Stimulated activated CD4-positive, alpha-beta T cell treated with anti-CD3 and anti-CD28 coated beads, Interleukin-12 subunit alpha, Interleukin-12 subunit beta, amount 100 ng/mL, for 24 hours (primary cell): Measurements from ENCODE around the gene ITPK1.
A peak's percentile ranks its signal among the peaks of the same experiment; 100 is the strongest.

ENCODE experiments used
- DNase-seq, 2 experiments: peaks; one replicate each; pipeline ENCODE4 v3.0.0-alpha.2; 2020; ENCODE audit warnings: low read depth in 2 of 2

ITPK1 gene

GRCh38 chr14:93044556-93044955, 71.2 kb downstream of the ITPK1 start:
- DNase-seq, result no peak

GRCh38 chr14:93044121-93044520, 71.6 kb downstream of the ITPK1 start:
- no peak for DNase-seq

- no peak for DNase-seq
Observed at GRCh38 chr14:93042968-93043940, 72.5 kb downstream of the ITPK1 start.

GRCh38 chr14:93041830-93042229, 73.9 kb downstream of the ITPK1 start:
- no peak for DNase-seq

GRCh38 chr14:93040982-93041381, 74.7 kb downstream of the ITPK1 start:
- DNase-seq, result no peak

GRCh38 chr14:93040443-93040842, 75.3 kb downstream of the ITPK1 start:
- no peak for DNase-seq

GRCh38 chr14:93039649-93040315, 75.9 kb downstream of the ITPK1 start:
- DNase-seq, result no peak

GRCh38 chr14:93037351-93037750, 78.4 kb downstream of the ITPK1 start:
- DNase-seq, result no peak

- no peak for DNase-seq
Observed at GRCh38 chr14:93036652-93037345, 78.9 kb downstream of the ITPK1 start.

GRCh38 chr14:93035917-93036651, 79.6 kb downstream of the ITPK1 start:
- DNase-seq, result no peak

GRCh38 chr14:93035585-93035916, 80.2 kb downstream of the ITPK1 start:
- DNase-seq, result no peak

- DNase-seq, result no peak
Observed at GRCh38 chr14:93034671-93034994, 81.1 kb downstream of the ITPK1 start.

GRCh38 chr14:93033983-93034670, 81.6 kb downstream of the ITPK1 start:
- DNase-seq, result peak in 1 of 2 experiments; percentile 15

GRCh38 chr14:93033084-93033982, 82.4 kb downstream of the ITPK1 start:
- DNase-seq, result no peak

- no peak for DNase-seq
Observed at GRCh38 chr14:93032421-93032936, 83.2 kb downstream of the ITPK1 start.

- DNase-seq, result no peak
Observed at GRCh38 chr14:93031505-93032315, 84.0 kb downstream of the ITPK1 start.

- DNase-seq, result no peak
Observed at GRCh38 chr14:93030761-93031160, 85.0 kb downstream of the ITPK1 start.

GRCh38 chr14:93029911-93030508, 85.7 kb downstream of the ITPK1 start:
- DNase-seq, result no peak

GRCh38 chr14:93029417-93029816, 86.3 kb downstream of the ITPK1 start:
- no peak for DNase-seq
